NCI-H345 (cell line): ENCODE data around the gene FAM53A.

Experiments used
- DNase-seq: peaks from one replicate; lab custom pipeline; 2025; lab: John Stamatoyannopoulos, UW

Gene FAM53A

GRCh38 chr4:1640190-1640589 is 43.9 kb downstream of the FAM53A start:
- no peak for DNase-seq

DNA sequence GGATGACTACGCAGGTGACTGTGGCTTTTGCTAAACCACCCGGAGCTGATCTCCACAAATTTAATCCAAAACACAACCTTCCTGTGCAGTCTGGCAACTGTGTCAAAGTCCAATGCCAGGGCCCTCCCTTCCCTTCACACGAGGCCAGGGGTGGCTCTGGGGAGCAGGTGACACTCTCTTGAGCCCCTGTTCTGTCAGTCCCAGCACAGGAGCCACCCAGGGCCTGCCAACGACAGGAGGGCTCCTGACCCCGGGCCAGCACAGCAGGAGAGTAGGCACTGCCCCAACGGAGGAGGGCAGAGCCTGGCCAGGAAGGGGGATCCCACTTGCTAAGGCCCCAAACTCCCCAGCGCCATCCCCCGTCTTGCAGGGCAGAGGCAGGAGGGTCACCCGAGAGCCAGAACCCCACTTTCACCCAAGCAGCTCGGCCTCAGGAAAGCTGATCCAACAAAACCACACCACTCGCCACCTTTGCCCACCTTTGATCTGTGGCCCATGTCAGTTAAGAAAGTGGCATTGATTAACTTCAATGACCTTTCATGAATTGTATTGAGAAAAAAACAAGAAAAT is 44.7 kb downstream of the FAM53A start:
- no peak for DNase-seq

DNA sequence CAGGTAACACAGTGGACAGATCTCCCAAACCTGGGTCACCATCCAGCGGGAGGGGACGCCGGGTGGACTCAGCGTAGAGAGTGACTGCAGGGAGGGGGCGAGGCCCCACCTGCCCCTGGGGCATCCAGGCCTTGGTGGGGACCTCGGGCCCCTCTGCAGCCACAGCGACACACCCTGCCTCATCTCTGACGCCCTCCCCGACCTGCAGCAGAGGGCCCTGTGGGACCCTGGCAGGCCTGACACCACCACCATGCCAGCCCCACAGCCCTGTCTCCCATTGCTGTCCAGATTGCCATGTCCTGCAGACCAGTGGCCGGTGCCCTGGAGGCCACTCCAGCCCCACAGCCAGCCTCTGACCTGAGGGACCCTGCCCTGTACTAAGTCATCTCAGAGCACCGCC is 45.2 kb downstream of the FAM53A start:
- no peak for DNase-seq

- no peak for DNase-seq
Observed at GRCh38 chr4:1638272-1638598, 45.9 kb downstream of the FAM53A start.

DNA sequence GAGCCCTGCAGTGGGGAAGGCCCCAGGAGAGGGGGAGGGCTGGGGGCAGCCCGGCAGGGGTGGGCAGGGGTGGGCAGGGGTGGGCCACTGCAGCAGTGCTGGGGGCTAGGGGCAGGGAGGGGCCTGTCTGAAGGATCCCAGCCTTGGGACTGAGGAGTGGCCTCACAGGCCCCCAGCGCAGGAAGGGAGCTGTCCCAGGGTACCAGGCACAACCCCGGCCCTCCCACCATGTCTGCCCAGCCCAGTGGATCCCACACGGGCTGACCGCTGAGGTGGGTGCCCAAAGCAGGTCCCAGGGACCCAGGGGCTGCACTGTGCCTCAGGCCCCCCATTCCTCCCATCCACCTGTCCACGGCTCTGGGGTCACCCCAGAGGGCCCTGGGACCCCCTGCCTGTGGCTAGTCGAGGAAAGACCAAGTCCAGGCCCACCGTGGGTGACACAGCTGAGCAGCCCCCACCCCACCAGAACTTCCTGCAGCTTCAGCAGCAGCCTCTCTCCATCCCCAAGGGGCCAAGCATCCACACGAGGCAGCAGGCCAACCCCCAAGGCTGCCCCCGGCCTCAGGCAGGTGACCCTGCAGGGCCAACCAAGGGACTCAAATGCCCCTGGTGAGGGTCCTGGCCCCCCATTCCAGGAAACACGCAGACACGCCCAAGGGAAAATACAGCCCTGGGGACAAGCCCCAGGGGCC is 46.4 kb downstream of the FAM53A start:
- DNase-seq: no peak

DNA sequence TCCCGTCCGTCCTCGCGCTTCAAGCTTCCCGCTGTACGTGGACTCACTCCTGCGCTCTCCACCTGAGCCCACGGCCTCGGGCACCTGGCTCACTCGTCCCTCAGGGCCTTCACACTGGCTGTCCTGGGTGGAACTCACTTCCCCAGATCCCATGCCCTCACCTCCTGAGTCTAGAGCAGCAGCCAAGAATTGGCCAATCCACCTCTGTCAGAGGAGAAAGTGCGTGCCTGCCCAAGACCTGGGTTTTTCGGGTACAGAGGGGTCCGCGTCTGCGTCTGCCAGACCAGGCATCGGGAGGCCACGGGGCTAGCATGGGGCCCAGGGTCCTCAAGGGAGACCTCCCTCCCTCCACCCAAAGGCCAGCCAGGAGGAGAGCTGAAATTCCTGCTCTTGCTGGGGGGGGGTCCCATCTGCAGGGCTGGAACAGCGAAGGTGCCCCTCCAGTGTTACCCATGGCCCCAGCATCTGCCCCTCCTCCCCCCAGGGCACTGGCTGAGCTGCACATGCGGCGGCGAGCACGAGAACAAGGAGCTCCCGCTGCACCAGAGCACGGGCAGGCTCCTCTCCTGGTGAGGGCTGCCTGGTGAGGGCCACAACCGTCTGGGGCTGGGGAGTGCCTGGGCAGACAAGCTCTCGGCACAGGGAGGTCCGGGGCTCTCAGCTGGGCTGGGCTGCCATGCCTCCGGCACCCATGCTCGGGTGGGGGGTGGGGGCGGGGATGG is 47.5 kb downstream of the FAM53A start:
- no peak for DNase-seq

- no peak for DNase-seq
Observed at GRCh38 chr4:1635464-1635863, 48.6 kb downstream of the FAM53A start.

DNA sequence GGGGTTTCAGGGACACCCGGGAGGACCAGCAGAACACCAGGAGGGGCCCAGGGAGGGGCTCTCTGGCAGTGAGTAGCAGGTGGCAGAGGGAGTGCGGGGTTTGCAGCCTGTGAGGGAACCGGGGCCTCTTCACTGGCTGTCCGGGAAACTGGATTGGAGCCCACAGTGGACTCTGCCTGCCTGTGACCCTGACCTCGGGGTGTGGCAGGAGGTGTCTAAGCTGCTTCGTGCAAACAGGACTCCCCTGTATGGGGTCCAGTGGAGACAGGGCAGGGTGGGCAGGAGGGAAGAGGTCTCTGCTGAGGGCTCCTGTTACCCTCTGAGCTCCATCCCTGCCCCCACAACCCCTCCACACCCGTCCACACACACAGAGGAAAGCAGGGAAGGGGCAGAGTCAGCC is 50.1 kb downstream of the FAM53A start:
- DNase-seq: no peak

DNA sequence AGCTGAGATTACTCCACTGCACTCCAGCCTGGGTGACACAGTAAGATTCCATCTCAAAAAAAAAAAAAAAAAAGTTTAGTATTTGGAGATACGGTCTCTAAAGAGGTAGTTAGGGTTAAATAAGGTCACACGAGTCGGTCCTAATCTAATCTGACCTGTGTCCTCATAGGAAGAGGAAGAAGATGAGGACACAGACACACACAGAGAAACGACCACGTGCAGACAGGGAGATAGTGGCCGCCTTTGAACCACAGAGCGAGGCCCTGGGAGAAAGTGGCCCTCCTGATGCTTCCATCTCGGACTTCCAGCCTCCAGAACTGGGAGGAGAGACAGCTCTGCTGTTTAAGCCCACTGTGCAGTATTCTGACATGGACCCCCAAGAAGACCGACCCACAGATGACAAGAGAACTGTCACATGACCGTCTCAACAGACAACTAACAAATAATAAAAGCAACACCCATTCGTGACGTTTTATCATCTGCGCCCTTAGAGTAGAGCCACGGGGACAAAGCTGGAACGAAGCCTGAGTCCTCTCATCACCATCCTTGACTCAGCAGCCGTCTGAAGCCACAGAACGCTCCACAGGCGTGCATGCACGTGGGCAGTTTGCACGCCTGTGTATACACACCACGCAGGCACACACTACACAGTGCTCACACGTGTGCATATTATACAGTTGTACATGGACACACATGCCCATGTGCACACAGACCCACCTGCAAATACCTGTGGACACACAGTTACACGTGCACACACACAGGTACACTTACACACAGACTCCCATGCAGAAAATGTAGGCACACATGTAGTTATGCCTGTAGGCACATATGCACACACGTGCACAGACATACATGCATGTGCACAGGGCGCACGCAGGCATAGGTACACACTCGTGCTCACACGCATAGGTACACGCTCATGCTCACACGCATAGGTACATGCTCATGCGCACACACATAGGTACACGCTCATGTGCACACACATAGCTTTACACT is 51.7 kb downstream of the FAM53A start:
- no peak for DNase-seq

- DNase-seq: no peak
Observed at GRCh38 chr4:1631136-1631535, 53.0 kb downstream of the FAM53A start.

GRCh38 chr4:1630266-1630665 is 53.8 kb downstream of the FAM53A start:
- no peak for DNase-seq

GRCh38 chr4:1629699-1630083 is 54.4 kb downstream of the FAM53A start:
- no peak for DNase-seq

GRCh38 chr4:1628892-1629698 is 55.0 kb downstream of the FAM53A start:
- peak; percentile 25 for DNase-seq

DNA sequence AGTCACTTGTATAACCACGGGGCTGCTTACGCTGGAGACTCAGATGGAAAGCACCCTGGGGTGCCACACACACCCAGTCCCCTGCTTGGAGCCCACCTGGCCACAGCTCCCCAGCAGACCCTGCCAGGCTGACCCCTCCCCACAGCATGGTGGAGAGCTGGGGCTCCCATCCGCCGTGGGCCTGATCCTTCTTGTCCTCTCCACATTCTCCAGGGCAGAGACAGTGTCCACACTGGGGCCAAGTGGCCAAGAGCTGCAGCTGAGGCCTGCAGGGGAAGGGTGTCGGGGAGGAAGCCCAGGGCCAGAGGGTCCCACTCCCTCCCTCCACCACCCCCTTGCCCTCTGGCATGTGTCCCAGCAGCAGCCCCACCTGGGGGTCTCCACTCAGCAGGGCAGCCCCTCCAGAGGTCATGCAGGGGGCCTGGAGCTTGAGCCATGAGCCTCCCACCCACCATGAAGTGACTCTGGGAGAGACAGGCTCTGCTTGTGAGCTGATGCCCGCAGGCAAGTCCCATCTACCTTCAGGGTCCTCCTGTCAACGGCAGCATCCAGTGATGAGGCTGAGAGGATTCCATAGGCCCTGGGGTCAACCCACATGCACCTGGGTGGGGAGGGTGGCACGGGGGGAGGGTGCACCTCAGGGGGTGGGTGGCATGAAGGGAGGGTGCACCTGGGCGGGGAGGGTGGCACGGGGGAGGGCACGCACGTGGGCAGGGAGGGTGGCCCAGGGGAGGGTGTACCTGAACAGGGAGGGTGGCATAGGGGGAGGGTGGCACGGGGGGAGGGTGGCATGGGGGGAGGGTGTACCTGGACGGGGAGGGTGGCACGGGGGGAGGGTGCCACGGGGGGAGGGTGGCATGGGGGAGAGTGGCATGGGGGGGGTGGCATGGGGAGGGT is 56.4 kb downstream of the FAM53A start:
- DNase-seq: no peak

GRCh38 chr4:1626941-1627340 is 57.2 kb downstream of the FAM53A start:
- DNase-seq: no peak

GRCh38 chr4:1626151-1626550 is 58.0 kb downstream of the FAM53A start:
- no peak for DNase-seq

- no peak for DNase-seq
Observed at GRCh38 chr4:1625600-1626138, 58.4 kb downstream of the FAM53A start.

DNA sequence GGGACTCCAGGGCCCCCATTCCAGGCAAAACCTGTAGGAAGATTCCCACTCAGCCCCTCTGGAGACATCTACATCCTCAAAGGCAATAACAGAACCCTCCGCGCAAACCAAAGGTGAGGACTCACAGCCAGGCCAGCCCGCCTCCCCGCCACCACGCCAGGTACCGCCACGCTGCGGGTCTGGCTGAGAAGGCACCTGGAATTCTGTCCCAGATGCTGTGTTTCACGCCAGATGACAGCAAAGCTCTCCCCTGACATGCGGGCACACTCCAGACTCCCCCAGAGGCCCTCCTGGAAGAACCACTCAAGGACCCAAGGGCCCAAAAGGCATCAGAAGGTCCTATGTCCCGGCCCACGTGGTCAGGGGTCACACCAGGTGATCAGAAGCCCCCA is 59.6 kb downstream of the FAM53A start:
- no peak for DNase-seq

DNA sequence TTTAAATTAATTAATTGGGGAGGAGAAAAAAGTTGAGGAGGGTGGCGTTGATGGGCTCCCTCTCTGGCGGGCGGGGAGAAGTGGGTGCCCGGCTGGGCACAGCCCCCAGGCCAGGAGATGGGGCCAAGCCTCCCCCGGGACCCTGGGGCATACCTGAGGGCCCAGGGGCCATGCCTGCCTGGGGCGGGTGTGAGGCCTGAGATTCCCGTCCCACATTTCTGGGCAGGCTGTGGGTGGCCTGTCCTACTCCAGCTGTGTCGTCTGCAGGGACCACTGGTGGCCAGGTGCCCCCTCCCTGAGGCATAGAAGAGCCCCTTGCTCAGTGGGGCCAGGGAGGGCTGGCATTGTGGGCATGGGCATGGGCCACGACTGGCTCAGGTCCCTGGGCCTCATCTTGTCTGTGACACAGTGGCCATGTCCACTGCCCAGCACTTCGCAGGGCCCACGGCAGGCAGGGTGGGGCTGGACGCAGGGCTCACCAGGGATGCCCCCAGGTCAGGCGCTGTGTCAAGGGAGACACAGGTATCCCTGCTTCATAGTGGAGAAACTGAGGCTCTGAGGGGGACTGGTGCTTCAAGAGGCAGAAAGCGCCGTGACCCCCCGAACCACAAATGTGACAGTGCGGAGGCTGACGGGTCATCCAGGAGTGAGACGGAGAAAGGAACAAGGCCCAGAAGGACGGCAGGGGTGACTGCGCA is 60.1 kb downstream of the FAM53A start:
- no peak for DNase-seq

- no peak for DNase-seq
Observed at GRCh38 chr4:1623400-1623799, 60.7 kb downstream of the FAM53A start.
